DMS153 treated with DMSO at 0.1 percent for 48 hours (cell line): ENCODE measurements around the gene RAD50.
"Not testable (repeated sequence)": the region's sequence is repeated elsewhere in the genome, so short reads cannot be mapped to it uniquely, and the experiment has no call there.

ENCODE experiments used
- DNase-seq: peaks from one replicate; lab custom pipeline; 2025; ENCODE audit not compliant: unreplicated experiment; lab: John Stamatoyannopoulos, UW

RAD50 gene

DNA sequence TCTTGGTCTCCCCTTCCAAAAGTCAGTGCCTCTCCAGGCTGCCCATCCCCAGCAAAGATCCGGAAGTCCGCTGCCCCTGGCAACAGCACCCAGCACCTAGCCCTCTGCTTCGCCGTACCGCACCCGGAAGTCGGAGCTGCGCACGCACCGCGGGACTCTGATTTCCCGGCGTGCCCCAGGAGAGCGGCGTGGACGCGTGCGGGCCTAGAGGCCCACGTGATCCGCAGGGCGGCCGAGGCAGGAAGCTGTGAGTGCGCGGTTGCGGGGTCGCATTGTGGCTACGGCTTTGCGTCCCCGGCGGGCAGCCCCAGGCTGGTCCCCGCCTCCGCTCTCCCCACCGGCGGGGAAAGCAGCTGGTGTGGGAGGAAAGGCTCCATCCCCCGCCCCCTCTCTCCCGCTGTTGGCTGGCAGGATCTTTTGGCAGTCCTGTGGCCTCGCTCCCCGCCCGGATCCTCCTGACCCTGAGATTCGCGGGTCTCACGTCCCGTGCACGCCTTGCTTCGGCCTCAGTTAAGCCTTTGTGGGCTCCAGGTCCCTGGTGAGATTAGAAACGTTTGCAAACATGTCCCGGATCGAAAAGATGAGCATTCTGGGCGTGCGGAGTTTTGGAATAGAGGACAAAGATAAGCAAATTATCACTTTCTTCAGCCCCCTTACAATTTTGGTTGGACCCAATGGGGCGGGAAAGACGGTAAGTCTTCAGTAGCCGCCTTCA is at the start of gene RAD50:
RAD50 (plus strand) TSS at position 215 of the 715 bp plus-strand sequence; CDS start at position 563, 348 bp downstream.
- peak; percentile 56 for DNase-seq

DNA sequence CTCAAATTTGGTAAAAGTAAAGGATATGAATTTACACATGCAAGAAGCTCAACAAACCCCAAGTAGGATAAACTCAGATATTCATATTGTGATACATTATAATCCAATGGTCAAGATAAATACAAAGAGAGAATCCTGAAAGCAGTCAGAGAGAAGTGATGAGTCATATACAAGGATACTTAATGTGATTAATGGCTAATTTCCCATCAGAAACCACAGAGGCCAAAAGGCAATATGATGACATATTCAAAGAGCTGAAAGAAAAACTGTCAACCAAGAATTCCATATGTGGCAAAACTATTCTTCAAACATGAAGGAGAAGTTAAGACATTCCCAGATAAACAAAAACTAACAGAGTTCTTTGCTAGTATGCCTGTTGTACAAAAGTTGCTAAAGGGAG is 46.7 kb upstream of the RAD50 start:
- DNase-seq: no peak

DNA sequence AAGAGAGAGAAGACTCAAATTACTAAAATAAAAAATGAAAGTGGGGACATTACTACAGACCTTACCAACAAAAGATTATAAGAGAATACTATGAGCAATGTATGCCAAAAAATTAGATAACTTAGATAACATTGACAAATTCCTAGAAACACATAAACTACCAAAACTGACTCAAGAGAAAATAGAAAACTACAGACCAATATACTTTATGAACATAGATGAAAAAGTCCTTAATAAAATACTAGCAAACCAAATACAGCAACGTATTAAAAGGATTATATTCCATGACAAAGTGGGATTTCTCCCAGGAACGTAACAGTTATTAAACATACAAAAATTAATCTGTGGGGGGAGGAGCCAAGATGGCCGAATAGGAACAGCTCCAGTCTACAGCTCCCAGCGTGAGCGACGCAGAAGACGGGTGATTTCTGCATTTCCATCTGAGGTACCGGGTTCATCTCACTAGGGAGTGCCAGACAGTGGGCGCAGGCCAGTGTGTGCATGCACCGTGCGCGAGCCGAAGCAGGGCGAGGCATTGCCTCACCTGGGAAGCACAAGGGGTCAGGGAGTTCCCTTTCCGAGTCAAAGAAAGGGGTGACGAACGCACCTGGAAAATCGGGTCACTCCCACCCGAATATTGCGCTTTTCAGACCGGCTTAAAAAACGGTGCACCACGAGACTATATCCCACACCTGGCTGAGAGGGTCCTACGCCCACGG is 43.0 kb upstream of the RAD50 start:
- not testable (repeated sequence) for DNase-seq

DNA sequence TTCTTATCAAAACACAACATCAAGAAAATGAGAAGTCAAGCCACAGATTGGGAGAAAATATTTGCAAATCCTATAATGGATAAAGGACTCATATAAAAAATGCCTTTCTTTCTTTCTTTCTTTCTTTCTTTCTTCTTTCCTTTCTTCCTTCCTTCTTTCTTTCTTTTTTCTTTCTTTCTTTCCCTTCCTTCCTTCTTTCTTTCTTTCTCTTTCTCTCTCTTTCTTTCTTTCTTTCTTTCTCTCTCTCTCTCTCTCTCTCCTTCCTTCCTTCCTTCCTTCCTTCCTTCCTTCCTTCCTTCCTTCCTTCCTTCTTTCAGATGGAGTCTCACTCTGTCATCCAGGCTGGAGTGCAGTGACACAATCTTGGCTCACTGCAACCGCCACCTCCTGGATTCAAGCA is 34.7 kb upstream of the RAD50 start:
- DNase-seq: not testable (repeated sequence)

DNA sequence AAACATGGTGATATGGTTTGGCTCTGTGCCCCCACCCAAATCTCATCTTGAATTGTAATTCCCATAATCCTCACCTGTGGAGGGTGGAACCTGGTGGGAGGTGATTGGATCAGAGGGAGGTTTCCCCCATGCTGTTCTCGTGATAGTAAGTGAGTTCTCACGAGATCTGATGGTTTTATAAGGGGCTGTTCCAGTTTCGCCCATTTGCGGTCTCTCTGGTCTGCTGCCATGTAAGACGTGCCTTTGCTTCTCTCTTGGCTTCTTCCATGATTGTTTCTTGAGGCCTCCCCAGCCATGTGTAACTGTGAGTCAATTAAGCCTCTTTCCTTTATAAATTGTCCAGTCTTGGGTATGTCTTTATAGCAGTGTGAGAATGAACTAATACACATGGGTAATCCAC is 31.9 kb upstream of the RAD50 start:
- not testable (repeated sequence) for DNase-seq

DNA sequence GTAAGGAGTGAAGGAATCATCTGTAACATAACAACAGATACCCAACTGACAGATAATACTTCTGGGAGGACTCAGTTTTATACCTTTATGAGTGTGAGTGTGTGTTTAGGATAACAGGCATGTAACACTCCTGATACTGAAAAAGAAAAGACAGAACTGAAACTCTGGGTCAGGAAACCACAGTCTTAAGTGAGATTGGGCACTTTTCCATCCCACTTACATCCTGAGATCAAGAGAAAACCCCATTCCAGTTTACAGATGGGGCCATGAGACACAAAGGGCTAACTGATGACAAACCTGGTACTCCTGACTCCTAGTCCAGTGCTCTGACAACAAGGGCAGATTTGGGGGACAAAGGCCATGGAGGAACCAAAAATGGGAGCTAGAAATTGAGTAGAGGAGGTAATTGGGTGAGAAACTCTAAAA is 31.5 kb upstream of the RAD50 start:
- no peak for DNase-seq

DNA sequence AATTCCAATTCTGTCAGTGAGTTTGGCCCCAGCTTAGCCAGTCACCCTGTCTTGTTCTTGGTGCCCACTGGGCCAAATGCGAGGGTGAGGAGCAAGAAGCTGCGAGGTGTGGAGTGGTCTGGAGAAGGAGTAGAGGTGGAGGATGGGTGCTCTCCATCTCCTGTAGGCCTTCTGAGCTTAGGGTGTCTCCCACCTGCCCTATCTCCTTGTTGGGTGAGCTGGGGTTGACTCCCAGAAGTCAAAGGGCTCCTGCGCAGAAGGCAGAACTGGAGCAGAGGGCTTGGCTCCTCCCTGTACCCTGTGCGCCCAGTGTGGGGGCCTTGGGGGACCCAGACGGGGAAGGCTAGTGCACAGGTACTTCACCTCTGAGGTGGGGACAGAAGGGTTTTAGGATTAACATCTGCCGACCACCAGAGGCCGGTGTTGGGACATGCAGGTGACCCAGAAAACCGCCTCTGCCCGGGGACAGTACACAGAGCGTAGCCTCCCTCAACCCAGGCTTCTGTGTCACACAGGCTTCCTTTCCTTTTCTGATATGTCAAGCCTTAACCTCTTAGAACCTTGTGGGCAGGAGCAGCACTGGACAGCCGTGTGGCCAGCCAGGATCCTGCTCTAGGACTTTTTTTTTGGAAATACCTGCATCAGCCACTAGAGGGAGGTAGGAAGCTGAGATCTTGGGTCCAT is 30.3 kb upstream of the RAD50 start:
- DNase-seq: no peak

DNA sequence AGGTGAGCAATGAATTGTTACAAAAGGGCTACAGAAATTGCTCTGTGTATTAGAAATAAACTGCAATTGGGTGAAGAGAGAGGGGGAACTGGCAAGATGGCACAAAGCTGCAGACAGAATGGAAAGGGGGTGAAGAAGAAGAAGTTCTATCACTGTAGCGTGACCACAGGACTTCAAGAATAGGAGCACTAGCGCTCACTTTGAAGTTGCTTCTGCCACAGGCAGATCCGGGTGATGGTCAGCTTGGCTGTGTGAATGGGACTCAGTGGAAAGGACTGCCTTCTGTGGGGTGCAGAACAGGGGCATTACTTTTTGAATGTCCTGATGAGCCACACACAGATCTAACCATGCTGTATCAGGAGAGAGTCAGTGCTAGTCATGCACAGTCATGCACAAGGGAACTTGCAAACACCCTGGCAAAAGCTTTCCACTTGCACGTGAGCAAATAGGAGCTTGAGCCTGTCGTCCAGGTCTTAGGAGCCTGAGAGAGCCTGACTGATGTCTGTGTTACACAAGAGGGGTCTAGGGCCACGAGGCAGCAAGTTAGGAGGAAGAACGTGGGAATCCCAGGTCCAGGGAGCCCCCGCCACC is 29.7 kb upstream of the RAD50 start:
- no peak for DNase-seq

DNA sequence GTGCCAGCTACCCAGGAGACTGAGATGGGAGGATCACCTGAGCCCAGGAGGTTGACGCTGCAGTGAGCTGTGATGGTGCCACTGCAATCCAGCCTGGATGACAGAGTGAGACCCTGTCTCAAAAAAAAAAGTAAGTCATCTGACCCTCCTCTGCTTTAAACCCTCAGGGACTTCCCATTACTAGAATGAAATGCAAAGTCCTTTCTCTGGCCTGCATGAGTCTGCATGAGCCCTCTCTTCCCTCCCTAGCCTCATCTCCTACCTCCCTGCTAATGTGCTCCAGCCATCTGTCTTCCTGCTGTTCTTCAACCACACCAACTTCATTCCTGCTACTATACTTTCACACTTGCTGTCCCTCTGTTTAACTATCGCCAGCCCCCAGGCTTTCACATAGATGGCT is 28.8 kb upstream of the RAD50 start:
- no peak for DNase-seq

DNA sequence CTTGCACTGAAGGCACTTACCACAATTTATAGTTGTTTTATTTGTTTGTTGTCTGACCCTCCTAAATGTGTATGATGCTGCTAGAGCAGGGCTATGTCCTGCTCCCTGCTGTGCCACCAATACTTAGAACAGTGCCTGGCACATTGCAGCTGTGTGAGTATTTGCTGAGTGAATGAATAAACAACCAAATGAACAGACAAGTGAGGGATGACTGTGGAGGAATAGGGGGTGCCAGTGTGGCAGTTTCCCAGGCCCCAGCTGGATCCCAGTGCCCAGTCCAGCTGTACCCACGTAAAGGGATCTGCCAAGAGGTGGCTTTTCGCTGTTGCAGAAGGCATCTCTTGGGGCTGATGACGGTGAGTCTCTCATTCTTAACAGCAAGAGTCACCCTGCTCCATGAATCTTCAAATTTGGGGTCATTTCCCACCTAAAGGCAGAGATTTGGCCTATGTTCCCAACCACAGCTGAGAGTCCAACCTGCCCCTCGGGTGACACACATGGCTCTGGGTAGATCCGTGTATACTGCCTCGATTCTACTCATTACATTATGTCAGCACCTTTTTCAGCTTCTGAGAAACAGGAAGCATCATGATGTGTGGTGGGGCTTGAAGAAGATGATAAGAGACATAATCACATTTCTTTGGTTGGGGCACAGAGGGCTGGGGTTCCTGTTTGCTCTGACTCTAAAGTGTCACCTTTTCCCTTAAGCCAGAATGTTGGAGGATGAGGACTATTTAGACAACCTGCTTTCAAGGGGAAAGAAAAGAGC is 27.7 kb upstream of the RAD50 start:
- DNase-seq: no peak

DNA sequence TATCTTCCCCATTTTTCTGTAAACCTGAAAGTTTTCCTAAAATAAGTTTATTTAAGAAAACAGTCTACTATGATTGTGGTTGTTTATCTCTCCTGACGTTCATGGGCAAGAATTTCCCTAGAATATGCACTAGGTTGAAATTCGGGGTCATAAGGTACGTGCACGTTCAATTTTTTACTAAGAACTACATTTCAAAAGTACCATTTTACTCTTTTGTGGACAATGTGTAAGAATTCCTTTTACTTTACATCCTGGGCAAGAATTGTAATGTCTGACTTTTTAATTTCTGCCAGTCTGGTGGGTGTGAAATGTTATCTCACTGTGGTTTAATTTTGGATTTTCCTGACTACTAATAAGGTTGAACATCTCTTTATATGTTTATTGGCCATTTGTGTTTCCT is 25.8 kb upstream of the RAD50 start:
- DNase-seq: no peak

DNA sequence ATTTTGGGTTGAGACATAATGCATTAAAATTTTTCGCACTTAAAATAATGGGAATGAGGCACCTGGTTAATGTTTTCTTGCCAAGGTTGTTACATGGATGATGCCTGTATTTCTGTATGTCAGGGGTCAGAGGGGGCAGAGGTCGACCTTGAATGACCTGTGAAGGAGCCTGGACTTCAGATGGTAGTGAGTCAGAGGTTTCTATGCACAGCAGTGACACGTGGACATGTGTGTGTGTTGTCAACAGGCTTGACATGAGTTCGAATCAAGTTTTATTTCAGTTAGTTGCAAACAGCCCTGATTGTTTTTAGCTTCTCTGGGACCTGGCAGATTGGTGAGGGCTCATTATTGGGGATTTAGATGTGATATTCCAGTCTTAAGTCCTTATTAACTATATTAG is 17.1 kb upstream of the RAD50 start:
- no peak for DNase-seq

DNA sequence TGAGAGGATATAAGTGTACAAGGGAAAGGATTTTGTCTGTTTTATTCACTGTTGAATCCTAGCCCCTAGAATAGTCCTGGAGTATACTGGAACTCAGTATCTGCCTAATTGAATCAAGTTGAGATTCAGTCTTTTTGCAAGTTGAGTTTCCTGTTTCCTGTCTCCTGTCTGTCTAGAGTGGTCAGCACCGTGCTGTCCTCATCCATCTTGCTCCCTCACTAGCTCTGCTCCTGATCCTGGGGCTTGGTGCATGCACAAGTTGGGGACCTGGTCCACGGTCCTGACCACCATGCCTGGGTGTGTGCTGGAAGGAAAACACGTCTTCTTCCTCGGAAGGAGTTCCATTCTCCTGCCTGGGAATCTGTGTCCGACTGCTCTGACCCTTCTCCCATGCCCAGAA is 16.6 kb upstream of the RAD50 start:
- no peak for DNase-seq

DNA sequence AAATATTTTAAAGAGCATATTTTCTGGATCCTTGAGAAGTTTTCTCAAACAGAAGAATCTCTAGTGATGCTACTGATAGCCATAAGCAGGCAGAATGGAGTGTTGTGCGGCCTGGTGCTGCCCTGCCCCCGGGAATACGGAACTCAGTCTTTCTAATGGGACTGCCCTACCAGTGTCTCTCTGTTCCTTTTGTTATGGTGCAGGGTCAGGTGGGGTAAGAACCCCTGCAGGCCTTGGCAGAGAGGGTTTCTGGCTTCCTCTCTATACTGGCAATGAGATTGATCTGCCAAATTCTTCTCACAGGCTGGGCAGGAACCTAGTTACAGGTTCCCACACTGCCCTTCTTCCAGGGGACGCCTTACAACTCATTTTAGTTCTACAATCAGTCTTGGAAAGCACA is 16.0 kb upstream of the RAD50 start:
- no peak for DNase-seq

DNA sequence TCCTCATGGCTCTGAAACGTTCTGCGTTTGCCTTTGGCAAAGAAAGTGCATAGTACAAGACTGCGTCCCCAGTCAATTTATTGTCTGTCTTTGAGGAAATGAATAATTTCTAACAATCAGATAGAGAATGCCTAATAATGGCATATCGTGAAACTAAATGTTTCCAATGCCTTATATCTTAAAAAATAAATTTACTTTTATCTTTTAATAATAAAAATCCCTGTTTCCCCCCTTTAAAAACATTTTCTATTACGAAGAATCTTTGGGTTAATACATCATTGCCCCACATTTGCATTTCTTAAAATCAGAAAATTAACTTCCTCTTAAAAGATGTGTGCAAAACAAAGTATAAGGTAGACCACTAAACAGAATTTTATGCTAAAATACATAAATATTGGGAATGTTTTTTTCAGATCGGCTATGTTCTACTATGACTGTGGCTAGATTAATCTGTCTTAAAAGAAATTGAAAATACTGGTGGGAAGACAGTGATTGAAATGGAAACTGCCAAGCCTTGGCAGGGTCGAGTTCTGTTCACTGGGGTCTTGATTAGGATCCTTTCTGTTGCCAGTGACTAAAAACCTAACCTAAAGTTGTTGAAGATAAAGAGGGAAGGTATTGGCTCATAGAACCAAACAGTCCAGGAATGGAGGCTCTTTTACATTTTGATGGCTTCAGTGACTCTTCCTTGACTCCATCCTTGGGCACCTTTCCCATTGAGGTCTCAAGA is 13.1 kb upstream of the RAD50 start, which contains the start of gene IL5:
IL5 (minus strand) TSS at position 51 of the 730 bp plus-strand sequence; CDS start at position 7, 44 bp downstream.
- no peak for DNase-seq

DNA sequence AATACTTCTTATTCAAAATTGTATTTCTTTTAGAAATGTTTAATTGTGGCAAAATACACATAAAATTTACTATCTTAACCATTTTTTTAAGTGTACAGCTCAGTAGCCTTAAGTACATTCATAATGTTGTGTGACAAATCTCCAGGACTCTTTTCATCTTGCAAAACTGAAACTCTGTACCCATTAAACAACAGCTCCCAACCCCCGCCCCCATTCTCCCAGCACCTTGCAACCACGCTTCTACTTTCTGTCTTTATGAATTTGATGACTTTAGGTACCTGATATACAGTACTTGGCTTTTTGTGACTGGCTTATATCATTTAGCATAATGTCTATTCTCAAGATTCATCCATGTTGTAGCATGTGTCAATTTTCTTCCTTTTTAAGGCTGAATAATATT is 10.7 kb upstream of the RAD50 start:
- no peak for DNase-seq

DNA sequence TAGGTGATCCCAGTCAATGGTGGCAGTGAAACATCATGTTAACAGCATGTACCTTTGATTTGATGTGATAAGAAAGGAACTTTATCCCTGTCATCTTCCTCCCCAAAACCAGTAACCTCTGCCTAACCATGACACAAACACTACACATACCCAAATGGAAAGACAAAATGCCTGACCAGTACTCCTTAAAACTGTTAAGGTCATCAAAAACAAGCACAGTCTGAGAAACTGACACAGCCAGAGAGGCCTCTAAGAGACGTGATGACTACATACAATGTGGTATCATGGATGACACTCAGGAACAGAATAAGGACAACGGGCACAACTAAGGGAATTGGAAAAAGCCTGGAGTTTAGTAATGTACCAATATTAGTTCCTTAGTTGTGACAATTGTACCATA is 9.5 kb upstream of the RAD50 start:
- DNase-seq: no peak

DNA sequence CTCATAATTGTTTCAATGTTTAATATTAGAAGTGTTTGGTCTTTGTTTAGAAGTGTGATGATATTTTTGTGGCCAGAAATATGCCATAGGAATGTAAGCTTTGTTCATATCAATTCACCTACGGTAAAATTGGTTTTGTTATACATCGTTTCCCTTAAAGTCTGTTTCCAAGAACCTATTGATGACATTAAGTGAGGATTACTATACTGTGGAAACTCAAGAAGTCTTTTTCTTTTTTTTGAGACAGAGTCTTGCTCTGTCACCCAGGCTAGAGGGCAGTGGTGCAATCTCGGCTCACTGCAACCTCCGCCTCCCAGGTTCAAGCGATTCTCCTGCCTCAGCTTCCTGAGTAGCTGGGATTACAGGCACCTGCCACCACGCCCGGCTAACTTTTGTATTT is 7.9 kb upstream of the RAD50 start:
- not testable (repeated sequence) for DNase-seq

DNA sequence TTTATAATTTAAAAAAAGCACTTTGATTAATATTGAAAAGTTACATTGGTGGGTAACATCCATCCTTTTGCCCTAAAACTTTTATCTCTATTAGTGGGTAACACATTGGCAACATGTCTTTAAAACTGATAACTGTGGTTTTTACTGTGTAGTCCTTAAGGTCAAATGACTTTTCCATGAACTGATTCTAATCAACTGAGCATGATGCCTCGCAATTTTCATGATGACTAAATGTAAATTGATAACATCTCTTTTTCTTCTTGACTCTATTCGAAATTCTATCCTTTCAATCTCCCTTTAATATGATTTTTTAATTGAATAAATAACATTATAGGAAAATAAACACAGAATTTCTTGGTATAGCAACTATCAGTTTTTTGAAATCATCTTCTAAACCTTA is 7.2 kb upstream of the RAD50 start:
- DNase-seq: no peak

DNA sequence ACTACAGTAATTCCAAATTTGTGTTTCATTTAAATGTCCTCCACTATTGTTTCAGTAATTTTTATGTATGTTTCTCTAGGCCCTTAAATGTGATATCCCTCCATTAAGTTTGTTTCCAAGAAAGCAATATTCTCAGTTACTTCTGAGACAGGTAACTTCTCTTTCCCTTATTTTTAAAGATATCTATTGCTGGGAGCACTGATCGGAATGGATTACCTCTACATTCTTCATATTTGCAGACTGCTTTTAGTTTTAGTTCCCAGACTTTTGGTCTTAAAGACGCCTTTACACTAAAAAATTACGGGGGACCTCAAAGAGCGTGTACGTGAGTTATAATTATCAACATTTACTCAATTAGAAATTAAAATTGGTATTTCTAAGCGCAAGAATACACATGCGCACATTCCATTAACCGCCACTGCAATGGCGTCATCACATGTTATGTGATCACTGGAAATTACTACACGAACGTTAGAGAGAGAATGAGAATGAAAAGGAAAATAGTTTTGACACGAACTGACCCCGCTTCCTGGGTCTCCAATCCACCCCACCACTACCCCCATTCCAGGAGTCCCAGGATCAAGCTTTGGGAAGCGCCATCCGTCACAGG is 519 bp upstream of the RAD50 start:
- no peak for DNase-seq
